Measurements from ENCODE around the gene TNFRSF8.

TNFRSF8 gene

DNA sequence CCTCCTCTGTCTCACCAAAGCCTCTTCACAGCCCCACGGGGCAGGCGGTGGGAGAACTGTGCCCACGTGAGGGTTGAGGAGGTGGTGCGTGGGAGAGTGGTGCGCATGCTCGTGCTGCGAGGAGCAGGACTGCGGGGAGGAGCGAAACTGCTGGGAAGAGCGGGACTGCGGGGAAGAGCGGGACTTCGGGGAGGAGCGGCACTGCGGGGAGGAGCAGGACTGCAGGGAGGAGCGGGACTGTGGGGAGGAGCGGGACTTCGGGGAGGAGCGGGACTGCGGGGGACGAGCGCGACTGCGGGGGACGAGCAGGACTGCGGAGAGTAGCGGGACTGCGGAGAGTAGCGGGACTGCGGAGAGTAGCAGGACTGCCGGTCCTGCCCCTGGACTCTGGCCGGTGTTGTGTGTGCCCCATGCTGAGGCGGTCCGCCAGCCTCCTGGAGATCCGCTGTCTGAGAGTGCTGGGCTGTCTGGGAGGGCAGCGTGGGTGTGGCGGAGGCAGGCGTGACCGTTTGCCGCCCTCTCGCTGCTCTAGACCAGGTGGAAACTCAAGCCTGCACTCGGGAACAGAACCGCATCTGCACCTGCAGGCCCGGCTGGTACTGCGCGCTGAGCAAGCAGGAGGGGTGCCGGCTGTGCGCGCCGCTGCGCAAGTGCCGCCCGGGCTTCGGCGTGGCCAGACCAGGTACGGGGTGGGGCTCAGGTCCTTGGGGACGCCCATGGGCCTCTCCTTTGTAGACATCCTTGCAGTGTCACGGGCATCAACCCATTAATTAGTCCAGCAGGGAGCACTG, 128.3 kb downstream of the TNFRSF8 start:
- Histone ChIP-seq H3K4me3 (ENCODE audit: low read depth, low read length) (no peak overlapping the region), H3K27me3 (ENCODE audit: control insufficient read depth, insufficient read depth, low read length) (no peaks in the 10 kb centered on the region), H3K27ac (ENCODE audit: low read depth, low read length) (no peak overlapping the region), H3K4me1 (ENCODE audit: control insufficient read depth, insufficient read depth, low read length) (0 out of 2 replicates have a peak, but pooled peaks cover 7% of the 10 kb centered on the region), H3K9me3 (ENCODE audit: control insufficient read depth, insufficient read depth, low read length) (no peaks in the 10 kb centered on the region), H3K36me3 (ENCODE audit: control insufficient read depth, insufficient read depth, low read length) (no peaks in the 10 kb centered on the region), H3K9ac (ENCODE audit: low read depth, low read length) (no peak overlapping the region)
